Vagina (tissue), 2 donors: ENCODE data around the gene AKAP5.

Source experiments
- POLR2A ChIP-seq, 2 donors: fragments of 450-650 bp; IDR thresholded peaks; one replicate each; pipeline ENCODE4 v1.6.1; 2017; ENCODE audit warnings: antibody characterized with exemption in 2 of 2, mild to moderate bottlenecking in 2 of 2, moderate library complexity in 2 of 2
- POLR2AphosphoS5 ChIP-seq, 2 donors: sonication (generic); formaldehyde crosslinking; IDR thresholded peaks; one replicate each; pipeline ENCODE4 v1.9.0; 2017; ENCODE audit warnings: antibody characterized with exemption in 2 of 2, mild to moderate bottlenecking in 2 of 2, low read depth in 1 of 2; ENCODE audit not compliant: insufficient read depth in 1 of 2

DNA sequence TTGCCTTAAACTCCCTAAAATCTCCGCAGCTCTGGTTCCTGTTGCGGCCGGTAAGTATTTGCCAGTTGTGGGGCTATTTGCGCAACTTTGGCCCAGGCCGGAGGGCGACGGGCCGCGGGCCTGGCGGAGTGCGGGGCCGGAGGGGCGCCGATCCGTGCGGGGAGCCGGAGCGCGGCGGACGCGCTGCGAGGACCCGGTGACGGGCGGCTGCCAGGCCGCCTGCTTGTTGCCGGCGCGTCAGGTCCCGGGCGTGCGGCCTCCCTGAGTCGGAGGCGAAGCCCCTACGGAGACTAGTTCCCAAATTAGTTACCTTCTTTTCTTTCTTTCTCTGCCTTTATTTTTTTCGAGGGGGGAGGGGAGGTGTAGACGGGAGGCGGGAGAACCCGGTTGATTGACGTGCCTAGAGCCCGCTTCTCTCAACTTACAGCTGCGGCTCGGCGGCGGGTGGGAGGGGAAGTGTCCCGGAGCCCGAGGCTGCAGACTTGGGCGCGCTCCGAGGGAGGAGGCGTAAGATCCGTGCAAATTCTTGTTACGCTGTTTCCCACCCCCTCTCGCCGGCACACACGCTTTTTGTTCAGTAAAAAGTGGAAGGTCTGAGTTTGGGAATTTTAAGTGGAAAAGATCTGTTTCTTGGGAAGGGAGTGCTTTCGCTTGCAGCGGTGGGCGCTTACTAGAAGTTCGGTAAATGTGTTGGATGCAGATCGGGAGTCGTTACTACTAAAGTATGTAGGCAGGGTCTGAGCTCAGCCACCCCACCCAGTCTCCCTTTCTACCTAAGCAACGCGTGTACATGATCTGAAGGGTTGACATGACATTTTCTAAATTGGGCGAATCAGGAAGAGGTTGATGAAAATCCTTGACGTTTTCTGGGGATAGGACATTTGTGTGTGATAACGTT lies 39.8 kb downstream of the AKAP5 start:
- TF ChIP-seq POLR2A (IDR thresholded peaks at IDR 0.05): peak in 1 of 2 donors; percentile 4
- TF ChIP-seq POLR2AphosphoS5 (IDR thresholded peaks at IDR 0.05; ENCODE audit: insufficient read depth in 1 of 2, low read depth in 1 of 2): peak in 1 of 2 donors; percentile 59
